ENCODE measurements around the gene ADGRF3.
"Not testable (repeated sequence)": the region's sequence is repeated elsewhere in the genome, so short reads cannot be mapped to it uniquely, and the experiment has no call there.

The ADGRF3 gene

DNA sequence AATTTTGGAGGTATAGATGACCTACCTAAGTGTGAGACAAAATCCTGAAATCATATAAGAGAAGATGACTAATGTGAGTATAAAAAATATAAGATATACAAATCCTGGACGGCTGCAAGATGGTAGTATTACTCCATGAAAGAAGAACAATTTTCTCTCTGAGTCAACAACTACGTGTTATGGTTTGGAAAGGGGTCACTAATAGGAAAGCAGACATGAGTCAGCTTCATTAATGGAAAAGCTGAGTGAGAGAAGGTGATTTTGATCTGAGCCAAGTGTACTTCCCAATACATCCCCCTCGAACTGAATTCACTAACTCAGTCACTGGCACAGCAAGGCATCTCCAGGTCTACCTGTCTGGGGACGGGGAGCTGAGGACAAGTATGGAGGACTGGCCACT, 20.7 kb downstream of the ADGRF3 start:
- Histone ChIP-seq H3K9me3 (ENCODE audit: control insufficient read depth in 2 of 2, low read length in 2 of 2) (no peaks in the 10 kb centered on the region), H3K4me3 (ENCODE audit: low read length in 2 of 2) (no peak overlapping the region), H3K4me1 (ENCODE audit: control insufficient read depth in 2 of 2, insufficient read depth in 2 of 2, low read length in 2 of 2) (no peaks in the 10 kb centered on the region), H3K27ac (ENCODE audit: low read depth in 2 of 2, low read length in 2 of 2) (no peak overlapping the region), H3K27me3 (ENCODE audit: control insufficient read depth in 2 of 2, insufficient read depth in 2 of 2, low read length in 2 of 2) (peaks cover 0 to 3% of the 10 kb centered on the region in 2 donors), H3K36me3 (ENCODE audit: control insufficient read depth in 2 of 2, insufficient read depth in 2 of 2, low read length in 2 of 2) (no peaks in the 10 kb centered on the region), H3K9ac (ENCODE audit: low read depth in 1 of 2, low read length in 2 of 2) (no peak overlapping the region)

DNA sequence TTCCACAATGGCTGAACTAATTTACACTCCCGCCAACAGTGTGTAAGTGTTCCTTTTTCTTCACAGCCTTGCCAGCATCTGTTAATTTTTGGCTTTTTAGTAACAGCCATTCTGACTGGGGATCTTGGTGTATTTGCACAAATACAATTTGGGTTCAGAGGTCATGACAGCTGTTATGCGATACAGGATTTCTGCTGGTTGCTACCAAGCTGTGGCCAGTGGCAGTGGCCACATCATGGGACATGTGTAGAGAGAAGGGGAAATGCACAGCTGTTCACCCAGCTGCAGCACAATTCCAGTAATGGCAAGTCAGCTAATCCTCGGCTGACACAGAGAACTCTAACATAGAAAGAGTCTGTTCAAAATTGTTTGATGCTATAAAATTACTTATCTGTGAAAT, 21.7 kb downstream of the ADGRF3 start:
- H3K4me1 ChIP-seq (ENCODE audit: control insufficient read depth in 2 of 2, insufficient read depth in 2 of 2, low read length in 2 of 2) = no peaks in the 10 kb centered on the region
- no peaks in the 10 kb centered on the region for H3K36me3 ChIP-seq (ENCODE audit: control insufficient read depth in 2 of 2, insufficient read depth in 2 of 2, low read length in 2 of 2)
- no peaks in the 10 kb centered on the region for H3K9me3 ChIP-seq (ENCODE audit: control insufficient read depth in 2 of 2, low read length in 2 of 2)
- no peak overlapping the region for H3K9ac ChIP-seq (ENCODE audit: low read depth in 1 of 2, low read length in 2 of 2)
- no peak overlapping the region for H3K27ac ChIP-seq (ENCODE audit: low read depth in 2 of 2, low read length in 2 of 2)
- no peak overlapping the region for H3K4me3 ChIP-seq (ENCODE audit: low read length in 2 of 2)
- peaks cover 0 to 3% of the 10 kb centered on the region in 2 donors for H3K27me3 ChIP-seq (ENCODE audit: control insufficient read depth in 2 of 2, insufficient read depth in 2 of 2, low read length in 2 of 2)

DNA sequence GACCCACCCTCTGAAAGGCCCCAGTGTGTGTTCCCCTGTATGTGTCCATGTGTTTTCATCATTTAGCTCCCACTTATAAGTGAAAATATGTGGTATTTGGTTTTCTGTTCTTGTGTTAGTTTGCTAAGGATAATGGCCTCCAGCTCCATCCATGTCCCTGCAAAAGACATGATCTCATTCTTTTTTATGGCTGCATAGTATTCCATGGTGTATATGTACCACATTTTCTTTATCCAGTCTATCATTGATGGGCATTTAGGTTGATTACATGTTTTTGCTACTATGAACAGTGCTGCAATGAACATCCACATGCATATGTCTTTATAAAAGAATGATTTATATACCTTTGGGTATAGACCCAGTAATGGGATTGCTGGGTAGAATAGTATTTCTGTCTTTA, 22.1 kb downstream of the ADGRF3 start:
- H3K4me1 ChIP-seq (ENCODE audit: control insufficient read depth in 2 of 2, insufficient read depth in 2 of 2, low read length in 2 of 2); H3K27ac ChIP-seq (ENCODE audit: low read depth in 2 of 2, low read length in 2 of 2); H3K36me3 ChIP-seq (ENCODE audit: control insufficient read depth in 2 of 2, insufficient read depth in 2 of 2, low read length in 2 of 2); H3K9ac ChIP-seq (ENCODE audit: low read depth in 1 of 2, low read length in 2 of 2); H3K4me3 ChIP-seq (ENCODE audit: low read length in 2 of 2); H3K9me3 ChIP-seq (ENCODE audit: control insufficient read depth in 2 of 2, low read length in 2 of 2); H3K27me3 ChIP-seq (ENCODE audit: control insufficient read depth in 2 of 2, insufficient read depth in 2 of 2, low read length in 2 of 2): not testable (repeated sequence)

DNA sequence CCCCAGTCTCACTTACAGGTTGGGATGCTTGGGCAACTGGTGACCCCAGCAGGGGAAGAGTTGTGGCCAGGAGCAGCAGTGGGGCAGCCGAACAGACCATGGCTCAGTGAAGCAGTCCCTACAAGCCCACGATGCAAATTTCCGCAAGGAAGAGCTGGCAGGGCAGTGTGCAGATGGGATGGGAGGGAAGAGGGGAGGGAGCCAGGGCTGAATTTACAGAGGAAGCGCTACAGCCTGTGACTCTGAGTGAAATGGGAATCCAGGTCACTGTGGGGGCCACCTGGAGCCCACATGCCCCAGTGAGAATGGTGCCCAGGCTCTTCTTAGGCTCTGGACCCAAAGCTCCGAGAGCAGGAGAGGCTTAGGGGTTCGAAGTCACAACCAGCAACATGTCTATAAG, 27.6 kb downstream of the ADGRF3 start:
- Histone ChIP-seq H3K9me3 (ENCODE audit: control insufficient read depth in 2 of 2, low read length in 2 of 2) (no peaks in the 10 kb centered on the region), H3K27me3 (ENCODE audit: control insufficient read depth in 2 of 2, insufficient read depth in 2 of 2, low read length in 2 of 2) (peaks cover 0 to 3% of the 10 kb centered on the region in 2 donors), H3K4me1 (ENCODE audit: control insufficient read depth in 2 of 2, insufficient read depth in 2 of 2, low read length in 2 of 2) (no peaks in the 10 kb centered on the region), H3K4me3 (ENCODE audit: low read length in 2 of 2) (no peak overlapping the region), H3K9ac (ENCODE audit: low read depth in 1 of 2, low read length in 2 of 2) (no peak overlapping the region), H3K36me3 (ENCODE audit: control insufficient read depth in 2 of 2, insufficient read depth in 2 of 2, low read length in 2 of 2) (no peaks in the 10 kb centered on the region), H3K27ac (ENCODE audit: low read depth in 2 of 2, low read length in 2 of 2) (no peak overlapping the region)

DNA sequence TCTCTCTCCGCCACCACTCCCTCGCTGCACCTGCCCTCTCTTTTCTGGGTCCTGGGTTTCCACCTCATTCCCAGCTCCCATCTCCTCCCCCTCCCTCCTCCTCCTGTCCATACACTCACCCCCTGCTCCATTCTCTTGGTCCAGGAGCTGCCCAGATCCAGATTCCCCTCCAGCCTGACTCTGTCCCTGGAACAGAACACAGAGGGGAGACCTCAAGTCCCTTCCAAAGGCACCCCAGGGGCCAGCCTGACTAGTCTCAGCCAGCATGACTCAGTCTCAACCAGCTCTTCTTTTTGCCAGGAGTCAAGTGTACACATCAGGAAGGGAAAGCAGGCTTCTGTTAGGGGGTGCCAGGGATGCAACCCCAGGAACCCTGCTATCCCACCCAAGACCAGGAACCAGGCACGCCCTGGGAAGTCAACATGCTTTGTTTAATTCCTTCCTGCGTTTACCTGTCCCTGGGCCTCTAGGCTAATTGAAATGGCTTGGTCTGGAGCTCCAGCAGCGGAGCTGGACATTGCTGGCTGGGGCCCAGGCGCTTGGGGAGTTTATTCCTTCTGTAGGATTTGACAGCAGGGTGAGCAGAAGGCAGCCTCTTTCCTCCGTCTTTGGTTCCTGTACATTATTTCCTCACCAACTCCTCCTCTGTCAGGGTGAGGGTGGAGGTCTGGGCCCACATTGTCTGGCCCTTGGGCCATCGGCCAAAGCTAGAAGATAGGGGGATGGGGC, 29.0 kb downstream of the ADGRF3 start:
- Histone ChIP-seq H3K36me3 (ENCODE audit: control insufficient read depth in 2 of 2, insufficient read depth in 2 of 2, low read length in 2 of 2) (no peaks in the 10 kb centered on the region), H3K9ac (ENCODE audit: low read depth in 1 of 2, low read length in 2 of 2) (no peak overlapping the region), H3K4me1 (ENCODE audit: control insufficient read depth in 2 of 2, insufficient read depth in 2 of 2, low read length in 2 of 2) (no peaks in the 10 kb centered on the region), H3K27ac (ENCODE audit: low read depth in 2 of 2, low read length in 2 of 2) (no peak overlapping the region), H3K9me3 (ENCODE audit: control insufficient read depth in 2 of 2, low read length in 2 of 2) (no peaks in the 10 kb centered on the region), H3K27me3 (ENCODE audit: control insufficient read depth in 2 of 2, insufficient read depth in 2 of 2, low read length in 2 of 2) (peaks cover 0 to 3% of the 10 kb centered on the region in 2 donors), H3K4me3 (ENCODE audit: low read length in 2 of 2) (no peak overlapping the region)

DNA sequence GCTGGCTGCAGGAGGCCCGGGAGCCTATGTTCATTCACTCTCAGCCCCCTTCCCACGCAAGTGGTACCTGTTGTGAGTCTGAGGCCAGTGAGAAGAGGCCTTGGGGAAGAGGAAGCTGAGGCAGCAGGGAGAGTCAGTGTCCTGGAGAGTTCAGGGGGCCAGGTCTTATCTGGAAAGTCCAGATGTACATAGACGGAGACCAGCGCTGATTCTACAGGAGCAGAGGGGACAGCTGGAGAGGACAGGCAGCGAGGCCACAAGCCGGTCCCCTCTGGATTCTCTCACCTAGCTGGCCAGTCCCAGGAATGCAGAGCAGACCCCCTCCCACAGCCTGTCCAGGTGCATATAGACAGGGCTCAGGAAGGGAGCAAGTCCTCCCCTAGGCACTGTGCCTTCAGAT, 29.7 kb downstream of the ADGRF3 start:
- H3K9ac ChIP-seq (ENCODE audit: low read depth in 1 of 2, low read length in 2 of 2) = no peak overlapping the region
- H3K36me3 ChIP-seq (ENCODE audit: control insufficient read depth in 2 of 2, insufficient read depth in 2 of 2, low read length in 2 of 2) = no peaks in the 10 kb centered on the region
- H3K27ac ChIP-seq (ENCODE audit: low read depth in 2 of 2, low read length in 2 of 2) = no peak overlapping the region
- H3K4me1 ChIP-seq (ENCODE audit: control insufficient read depth in 2 of 2, insufficient read depth in 2 of 2, low read length in 2 of 2) = no peaks in the 10 kb centered on the region
- H3K9me3 ChIP-seq (ENCODE audit: control insufficient read depth in 2 of 2, low read length in 2 of 2) = no peaks in the 10 kb centered on the region
- peaks cover 0 to 3% of the 10 kb centered on the region in 2 donors for H3K27me3 ChIP-seq (ENCODE audit: control insufficient read depth in 2 of 2, insufficient read depth in 2 of 2, low read length in 2 of 2)
- H3K4me3 ChIP-seq (ENCODE audit: low read length in 2 of 2) = no peak overlapping the region

DNA sequence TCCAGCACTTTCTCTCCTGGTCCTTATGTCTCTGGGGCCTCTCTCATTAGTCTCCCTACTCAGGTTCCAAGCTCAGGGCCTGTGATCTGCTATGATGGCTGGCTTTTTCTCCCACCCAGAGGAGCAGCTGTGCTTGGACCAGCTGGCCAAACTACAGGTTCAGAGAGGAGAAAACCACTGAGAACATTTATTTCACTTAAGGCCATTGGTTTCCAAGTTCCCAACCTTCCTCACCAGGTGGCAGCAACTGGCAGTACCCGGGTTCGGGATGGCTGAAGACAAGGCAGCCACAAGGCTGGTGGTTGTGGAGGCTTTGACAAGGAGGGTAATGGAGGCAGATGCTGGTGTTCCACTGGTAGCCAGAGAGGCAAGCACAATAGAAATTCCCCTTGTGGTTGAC, 30.5 kb downstream of the ADGRF3 start:
- H3K9ac ChIP-seq (ENCODE audit: low read depth in 1 of 2, low read length in 2 of 2) = no peak overlapping the region
- no peaks in the 10 kb centered on the region for H3K36me3 ChIP-seq (ENCODE audit: control insufficient read depth in 2 of 2, insufficient read depth in 2 of 2, low read length in 2 of 2)
- H3K4me3 ChIP-seq (ENCODE audit: low read length in 2 of 2) = no peak overlapping the region
- H3K9me3 ChIP-seq (ENCODE audit: control insufficient read depth in 2 of 2, low read length in 2 of 2) = no peaks in the 10 kb centered on the region
- H3K4me1 ChIP-seq (ENCODE audit: control insufficient read depth in 2 of 2, insufficient read depth in 2 of 2, low read length in 2 of 2) = no peaks in the 10 kb centered on the region
- H3K27ac ChIP-seq (ENCODE audit: low read depth in 2 of 2, low read length in 2 of 2) = no peak overlapping the region
- H3K27me3 ChIP-seq (ENCODE audit: control insufficient read depth in 2 of 2, insufficient read depth in 2 of 2, low read length in 2 of 2) = no peaks in the 10 kb centered on the region

DNA sequence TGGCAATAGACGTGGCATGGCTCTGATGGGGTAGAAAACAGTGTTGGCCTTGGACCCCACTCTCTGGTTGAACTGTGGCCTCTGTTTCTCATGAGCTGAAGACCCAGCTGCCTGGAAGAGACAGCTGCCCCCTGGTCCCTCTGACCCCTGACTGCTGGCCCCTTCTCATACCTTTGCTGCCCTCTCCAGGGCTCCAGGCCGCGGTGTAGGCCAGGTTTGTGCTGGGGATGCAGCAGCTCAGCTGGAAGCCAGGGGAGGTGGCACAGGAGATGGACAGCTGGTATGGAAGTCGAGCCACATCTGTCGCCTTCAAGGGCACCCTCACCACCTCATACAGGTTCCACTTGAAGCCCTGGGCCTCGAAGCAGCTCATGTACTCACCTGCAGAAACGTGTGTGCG, 32.3 kb downstream of the ADGRF3 start:
- Histone ChIP-seq H3K9ac (ENCODE audit: low read depth in 1 of 2, low read length in 2 of 2) (no peak overlapping the region), H3K27me3 (ENCODE audit: control insufficient read depth in 2 of 2, insufficient read depth in 2 of 2, low read length in 2 of 2) (no peaks in the 10 kb centered on the region), H3K27ac (ENCODE audit: low read depth in 2 of 2, low read length in 2 of 2) (no peak overlapping the region), H3K4me3 (ENCODE audit: low read length in 2 of 2) (no peak overlapping the region), H3K36me3 (ENCODE audit: control insufficient read depth in 2 of 2, insufficient read depth in 2 of 2, low read length in 2 of 2) (no peaks in the 10 kb centered on the region), H3K9me3 (ENCODE audit: control insufficient read depth in 2 of 2, low read length in 2 of 2) (no peaks in the 10 kb centered on the region), H3K4me1 (ENCODE audit: control insufficient read depth in 2 of 2, insufficient read depth in 2 of 2, low read length in 2 of 2) (no peaks in the 10 kb centered on the region)

DNA sequence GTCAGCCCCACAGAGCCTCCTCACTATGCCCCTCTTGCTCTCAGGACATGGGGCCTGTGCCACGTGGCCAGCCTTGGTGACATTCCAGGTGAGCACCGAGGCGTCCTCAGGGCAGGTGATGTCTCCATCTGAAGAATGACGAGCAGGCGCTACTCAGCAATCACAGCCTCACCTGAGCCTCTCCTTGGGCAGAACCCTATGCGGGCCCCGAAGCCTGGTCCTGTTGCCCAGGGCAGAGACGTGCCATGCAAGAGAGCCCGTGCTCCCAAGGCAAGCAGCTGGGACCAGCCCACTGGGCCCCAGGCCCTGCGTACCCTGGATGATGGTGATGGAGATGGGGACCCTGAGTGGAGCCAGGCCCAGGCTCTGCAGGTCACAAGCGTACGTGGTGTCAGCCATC, 33.1 kb downstream of the ADGRF3 start:
- H3K27me3 ChIP-seq (ENCODE audit: control insufficient read depth in 2 of 2, insufficient read depth in 2 of 2, low read length in 2 of 2) = no peaks in the 10 kb centered on the region
- H3K9me3 ChIP-seq (ENCODE audit: control insufficient read depth in 2 of 2, low read length in 2 of 2) = no peaks in the 10 kb centered on the region
- no peaks in the 10 kb centered on the region for H3K36me3 ChIP-seq (ENCODE audit: control insufficient read depth in 2 of 2, insufficient read depth in 2 of 2, low read length in 2 of 2)
- no peak overlapping the region for H3K4me3 ChIP-seq (ENCODE audit: low read length in 2 of 2)
- no peak overlapping the region for H3K27ac ChIP-seq (ENCODE audit: low read depth in 2 of 2, low read length in 2 of 2)
- H3K4me1 ChIP-seq (ENCODE audit: control insufficient read depth in 2 of 2, insufficient read depth in 2 of 2, low read length in 2 of 2) = no peaks in the 10 kb centered on the region
- no peak overlapping the region for H3K9ac ChIP-seq (ENCODE audit: low read depth in 1 of 2, low read length in 2 of 2)

DNA sequence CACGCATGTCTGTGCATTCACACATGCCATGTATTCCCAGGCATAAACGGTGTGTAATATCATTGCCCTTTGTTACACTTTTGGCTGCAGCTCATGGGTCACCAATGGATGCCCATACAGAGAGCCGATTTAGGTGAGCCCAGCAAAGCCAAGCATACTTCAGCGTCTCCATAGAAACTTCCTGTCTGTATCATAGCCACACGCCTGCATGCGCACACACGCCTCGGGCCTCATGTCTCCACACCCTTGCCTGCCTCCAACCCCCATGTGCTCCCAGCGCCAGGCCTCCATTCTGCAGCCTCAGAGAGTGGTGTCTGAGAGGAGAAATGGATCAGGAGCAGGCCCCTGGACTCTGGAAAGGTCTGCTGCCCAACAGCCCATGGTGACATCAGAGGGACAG, 34.1 kb downstream of the ADGRF3 start:
- no peaks in the 10 kb centered on the region for H3K4me1 ChIP-seq (ENCODE audit: control insufficient read depth in 2 of 2, insufficient read depth in 2 of 2, low read length in 2 of 2)
- no peaks in the 10 kb centered on the region for H3K9me3 ChIP-seq (ENCODE audit: control insufficient read depth in 2 of 2, low read length in 2 of 2)
- no peak overlapping the region for H3K9ac ChIP-seq (ENCODE audit: low read depth in 1 of 2, low read length in 2 of 2)
- no peaks in the 10 kb centered on the region for H3K36me3 ChIP-seq (ENCODE audit: control insufficient read depth in 2 of 2, insufficient read depth in 2 of 2, low read length in 2 of 2)
- no peaks in the 10 kb centered on the region for H3K27me3 ChIP-seq (ENCODE audit: control insufficient read depth in 2 of 2, insufficient read depth in 2 of 2, low read length in 2 of 2)
- no peak overlapping the region for H3K27ac ChIP-seq (ENCODE audit: low read depth in 2 of 2, low read length in 2 of 2)
- no peak overlapping the region for H3K4me3 ChIP-seq (ENCODE audit: low read length in 2 of 2)

DNA sequence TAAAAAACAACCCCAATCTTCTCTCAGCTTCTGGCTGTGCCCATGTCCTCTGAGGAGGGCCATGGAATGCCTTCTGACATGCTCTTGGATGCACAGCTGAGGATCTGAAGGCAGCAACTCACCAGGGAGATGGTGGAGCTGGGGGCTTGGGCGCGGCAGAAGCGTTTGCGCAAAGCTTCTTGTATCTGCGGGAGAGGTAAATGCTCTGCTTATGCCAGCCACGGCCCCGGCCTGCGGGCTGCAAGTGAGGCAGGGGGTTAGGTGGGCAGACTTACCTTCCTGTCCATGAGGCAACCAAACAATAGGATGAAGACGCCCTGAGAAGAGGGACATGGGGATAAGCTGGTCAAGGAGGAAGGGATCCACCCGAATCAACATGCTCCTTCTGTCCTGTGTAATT, 36.7 kb downstream of the ADGRF3 start:
- Histone ChIP-seq H3K4me3 (ENCODE audit: low read length in 2 of 2) (no peak overlapping the region), H3K4me1 (ENCODE audit: control insufficient read depth in 2 of 2, insufficient read depth in 2 of 2, low read length in 2 of 2) (no peaks in the 10 kb centered on the region), H3K27ac (ENCODE audit: low read depth in 2 of 2, low read length in 2 of 2) (no peak overlapping the region), H3K36me3 (ENCODE audit: control insufficient read depth in 2 of 2, insufficient read depth in 2 of 2, low read length in 2 of 2) (no peaks in the 10 kb centered on the region), H3K9me3 (ENCODE audit: control insufficient read depth in 2 of 2, low read length in 2 of 2) (no peaks in the 10 kb centered on the region), H3K9ac (ENCODE audit: low read depth in 1 of 2, low read length in 2 of 2) (no peak overlapping the region), H3K27me3 (ENCODE audit: control insufficient read depth in 2 of 2, insufficient read depth in 2 of 2, low read length in 2 of 2) (no peaks in the 10 kb centered on the region)
